IPS DF 4.7 (cell line): ENCODE data around the gene SIX3.

Experiments used
- DNase-seq: peaks from one replicate; pipeline ENCODE4 v3.0.0-alpha.2; 2013; ENCODE audit warnings: low spot score; ENCODE audit errors: extremely low read depth

SIX3 gene

GRCh38 chr2:44954889-44955592, 13.5 kb downstream of the SIX3 start:
- DNase-seq, result no peak

- DNase-seq, result no peak
Observed at GRCh38 chr2:44955593-44956392, 14.3 kb downstream of the SIX3 start.

DNA sequence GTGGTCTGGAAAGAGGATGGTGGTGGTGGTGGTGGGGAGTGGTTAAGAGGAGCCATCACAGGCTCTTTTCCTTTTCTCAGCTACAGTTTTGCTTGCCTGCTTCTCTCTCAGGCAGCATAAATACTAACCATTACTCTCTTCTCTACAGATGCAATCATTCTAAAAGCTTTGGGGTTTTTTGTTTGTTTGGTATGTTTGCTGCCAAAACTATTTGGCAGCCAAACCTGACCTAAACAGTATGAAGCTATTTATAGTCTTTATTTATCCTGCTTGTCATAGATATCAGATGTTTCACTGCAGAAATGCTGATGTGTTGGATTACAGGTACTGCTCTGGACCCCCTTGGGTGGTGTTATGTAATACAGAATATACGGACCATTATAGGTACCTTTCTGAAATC, 15.3 kb downstream of the SIX3 start:
- DNase-seq, result no peak

- no peak for DNase-seq
Observed at GRCh38 chr2:44957656-44958327, 16.3 kb downstream of the SIX3 start.

DNA sequence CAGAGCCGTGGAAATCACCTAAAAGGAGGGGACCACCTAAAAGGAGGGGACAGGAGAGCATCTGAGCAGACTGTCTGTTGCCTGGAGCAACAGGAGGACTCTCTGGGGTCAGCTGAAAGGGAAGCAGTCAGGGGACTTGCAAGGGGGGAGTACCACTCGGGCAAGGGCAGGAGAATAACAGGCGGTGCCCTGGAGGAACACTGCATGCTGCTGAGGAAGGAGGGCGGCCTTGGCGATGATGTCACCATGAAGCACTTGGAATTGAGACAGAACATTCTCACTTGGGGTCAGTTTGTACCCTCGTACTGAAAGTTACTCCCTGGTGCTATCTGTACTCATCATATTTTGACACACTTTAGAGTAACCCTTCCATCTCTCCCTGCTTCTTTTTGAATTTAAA, 18.4 kb downstream of the SIX3 start:
- DNase-seq, result no peak

GRCh38 chr2:44960871-44961270, 19.4 kb downstream of the SIX3 start:
- DNase-seq, result no peak

- DNase-seq, result no peak
Observed at GRCh38 chr2:44962176-44962695, 20.7 kb downstream of the SIX3 start.

GRCh38 chr2:44964752-44965236, 23.3 kb downstream of the SIX3 start:
- DNase-seq, result no peak

DNA sequence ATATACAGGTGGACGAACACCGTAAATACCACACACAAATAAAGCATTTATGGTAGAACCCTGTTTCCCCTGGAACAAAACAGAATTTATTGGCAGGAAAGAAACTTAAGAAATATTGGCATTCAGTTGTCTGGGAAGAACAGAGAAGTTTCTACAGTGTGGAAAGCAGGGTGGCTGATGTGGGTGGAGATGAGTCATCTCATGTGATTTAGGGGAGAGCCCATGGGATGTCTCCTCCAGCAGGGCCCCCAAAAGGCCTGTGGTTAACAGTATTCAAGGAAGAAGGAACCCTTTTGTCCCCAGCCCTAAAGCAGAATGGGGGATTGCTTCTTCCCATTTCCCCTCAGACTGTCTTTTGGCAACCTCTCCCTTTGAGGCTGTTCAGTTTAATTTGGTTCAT, 24.2 kb downstream of the SIX3 start:
- DNase-seq, result no peak

- no peak for DNase-seq
Observed at GRCh38 chr2:44967056-44967455, 25.6 kb downstream of the SIX3 start.

- DNase-seq, result no peak
Observed at GRCh38 chr2:44967727-44968432, 26.4 kb downstream of the SIX3 start.

GRCh38 chr2:44969936-44970335, 28.4 kb downstream of the SIX3 start:
- DNase-seq, result no peak

DNA sequence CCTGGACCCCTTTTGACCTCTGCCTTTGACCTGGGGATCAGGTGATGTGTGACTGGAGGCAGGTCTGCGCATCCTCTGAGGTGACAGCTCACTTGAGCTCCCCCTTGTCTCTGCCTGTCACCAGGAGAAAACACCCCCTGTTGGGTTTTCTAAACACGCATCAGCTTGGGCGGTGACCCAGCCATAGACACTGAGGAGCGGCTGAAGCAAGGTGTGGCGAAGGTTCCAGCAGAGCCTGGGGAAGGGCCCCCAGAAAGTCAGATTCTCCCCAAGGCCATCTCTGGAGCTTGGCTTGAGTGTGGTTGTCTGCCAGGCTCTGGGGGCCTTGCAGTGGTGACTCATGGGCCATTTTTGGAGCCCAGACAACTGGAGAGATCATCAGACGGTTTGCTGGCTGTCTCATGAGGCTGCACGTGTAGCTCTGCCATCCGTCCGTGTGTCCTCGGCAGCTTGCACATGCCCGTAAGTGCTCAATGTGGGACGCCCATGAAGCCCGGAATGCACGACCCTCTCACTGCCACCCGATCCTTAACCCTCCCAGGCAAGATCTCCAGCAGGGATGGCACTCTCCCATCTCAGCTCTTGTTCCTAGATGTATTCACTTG, 29.4 kb downstream of the SIX3 start:
- no peak for DNase-seq

GRCh38 chr2:44972771-44973535, 31.5 kb downstream of the SIX3 start:
- DNase-seq, result no peak

DNA sequence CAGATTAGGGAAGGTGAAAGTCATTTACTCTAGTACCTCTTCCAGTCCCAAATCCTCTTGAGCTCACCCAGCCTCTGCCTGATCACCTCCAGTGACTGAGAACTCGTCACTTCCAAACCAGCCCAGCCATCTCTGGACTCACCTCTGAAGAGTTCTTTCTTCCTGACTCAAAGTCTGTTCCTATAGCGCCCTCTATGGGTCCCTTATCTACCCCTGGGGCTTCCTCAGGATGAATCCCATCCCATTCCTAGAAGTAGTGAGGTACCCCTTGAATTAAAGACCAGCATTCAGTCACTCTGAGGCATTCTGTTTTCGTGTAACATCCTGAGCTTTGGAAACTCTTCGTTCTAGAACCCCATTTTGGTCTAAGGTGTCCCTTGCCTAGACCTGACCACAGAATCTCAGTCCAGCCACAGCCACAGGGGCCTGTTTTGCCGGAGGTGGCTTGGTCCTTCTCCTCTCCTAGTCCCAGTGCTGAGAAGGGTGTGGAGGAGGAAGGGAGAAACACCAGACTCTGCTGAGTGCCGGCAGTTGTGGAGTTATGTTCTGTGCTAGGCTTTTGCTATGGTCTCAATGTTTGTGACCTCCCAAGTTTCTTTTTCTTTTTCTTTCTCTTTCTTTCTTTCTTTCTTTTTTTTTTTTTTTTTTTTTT, 32.7 kb downstream of the SIX3 start:
- DNase-seq, result no peak

DNA sequence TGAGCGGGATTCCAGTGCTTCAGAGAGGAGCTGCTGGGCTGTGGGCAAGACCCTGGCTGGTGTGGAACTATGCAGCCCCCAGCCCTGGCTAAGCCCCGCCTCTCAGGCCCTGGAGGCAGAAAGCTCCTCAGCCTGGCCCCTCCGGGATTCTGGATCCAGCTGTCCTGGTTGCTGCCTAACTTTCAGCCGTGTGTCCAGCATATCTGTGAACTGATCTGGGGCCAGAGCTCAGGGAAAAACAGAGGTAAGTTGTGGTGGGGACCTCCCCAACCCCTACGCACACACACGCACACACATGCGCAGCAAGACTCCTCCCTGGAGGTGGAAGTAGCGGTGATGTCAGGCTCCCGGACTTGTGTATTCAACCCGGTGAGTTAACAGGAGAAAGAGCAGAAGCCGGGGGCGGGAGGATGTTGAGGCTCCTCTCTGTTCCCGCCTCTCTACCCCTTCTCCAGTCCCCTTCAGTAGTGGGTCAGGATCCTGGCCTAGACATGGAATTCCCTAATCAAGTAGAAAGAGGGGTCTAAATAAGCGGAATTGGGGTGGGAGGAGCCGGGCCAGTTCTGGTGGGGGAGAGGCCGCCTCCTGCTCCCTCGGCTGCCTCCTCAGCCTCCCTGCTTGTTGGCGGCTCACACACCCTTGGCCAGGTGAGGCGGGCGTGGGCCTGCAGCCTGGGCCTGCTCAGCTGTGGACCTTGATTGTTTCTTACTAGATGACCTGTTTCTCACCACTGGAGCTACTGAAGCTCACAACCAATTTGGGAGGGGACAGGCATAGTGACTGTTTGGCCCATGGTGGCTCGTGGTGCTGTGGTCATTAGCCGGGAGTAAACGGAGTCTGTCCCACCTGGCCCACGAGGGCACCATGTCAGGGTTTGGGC, 34.3 kb downstream of the SIX3 start:
- no peak for DNase-seq

GRCh38 chr2:44979581-44979980, 38.1 kb downstream of the SIX3 start:
- no peak for DNase-seq
